Stimulated activated CD8-positive, alpha-beta memory T cell treated with anti-CD3 and anti-CD28 coated beads, Interleukin-4, amount 100 ng/mL, for 24 hours (primary cell): Measurements from ENCODE around the gene ZNF587.
"Not testable (repeated sequence)": the region's sequence is repeated elsewhere in the genome, so short reads cannot be mapped to it uniquely, and the experiment has no call there.

Experiments
- DNase-seq: peaks from one replicate; pipeline ENCODE4 v3.0.0-alpha.2; 2020; ENCODE audit warnings: low read depth

The ZNF587 gene

DNA sequence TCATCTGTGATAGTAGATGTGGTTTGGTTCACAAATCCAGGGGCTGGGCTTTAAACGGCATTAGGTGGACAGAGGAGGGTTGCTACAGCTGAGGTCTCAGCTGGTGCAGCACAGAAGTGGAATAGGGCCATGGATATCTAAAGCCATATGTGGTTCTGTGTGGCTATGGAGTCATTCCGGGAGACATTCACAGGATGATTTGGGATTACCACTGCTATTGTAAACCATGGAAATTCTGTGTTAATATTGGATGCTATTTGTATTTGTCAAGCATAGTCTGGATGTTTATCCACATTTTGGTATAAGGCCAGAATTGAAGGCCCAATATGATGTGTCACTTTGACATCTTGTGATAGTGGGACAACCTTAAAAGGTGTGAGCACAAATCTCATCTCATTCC, 26.5 kb upstream of the ZNF587 start:
- DNase-seq: not testable (repeated sequence)

GRCh38 chr19:57823608-57824007, 26.1 kb upstream of the ZNF587 start:
- not testable (repeated sequence) for DNase-seq

GRCh38 chr19:57825511-57825910, 24.1 kb upstream of the ZNF587 start:
- DNase-seq: no peak

DNA sequence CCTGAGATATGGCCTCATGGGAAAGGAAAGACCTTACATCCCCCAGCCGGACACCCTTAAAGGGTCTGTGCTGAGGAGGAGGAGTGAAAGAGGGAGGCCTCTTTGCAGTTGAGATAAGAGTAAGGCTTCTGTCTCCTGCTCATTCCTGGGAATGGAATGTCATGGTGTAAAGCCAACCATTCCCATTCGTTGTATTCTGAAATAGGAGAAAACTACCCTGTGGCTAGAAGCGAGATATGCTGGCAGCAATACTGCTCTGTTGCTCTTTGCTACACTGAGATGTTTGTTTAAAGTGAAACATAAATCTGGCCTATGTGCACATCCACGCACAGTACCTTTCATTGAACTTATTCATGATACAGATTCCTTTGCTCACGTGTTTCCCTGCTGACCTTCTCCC, 20.3 kb upstream of the ZNF587 start:
- no peak for DNase-seq

DNA sequence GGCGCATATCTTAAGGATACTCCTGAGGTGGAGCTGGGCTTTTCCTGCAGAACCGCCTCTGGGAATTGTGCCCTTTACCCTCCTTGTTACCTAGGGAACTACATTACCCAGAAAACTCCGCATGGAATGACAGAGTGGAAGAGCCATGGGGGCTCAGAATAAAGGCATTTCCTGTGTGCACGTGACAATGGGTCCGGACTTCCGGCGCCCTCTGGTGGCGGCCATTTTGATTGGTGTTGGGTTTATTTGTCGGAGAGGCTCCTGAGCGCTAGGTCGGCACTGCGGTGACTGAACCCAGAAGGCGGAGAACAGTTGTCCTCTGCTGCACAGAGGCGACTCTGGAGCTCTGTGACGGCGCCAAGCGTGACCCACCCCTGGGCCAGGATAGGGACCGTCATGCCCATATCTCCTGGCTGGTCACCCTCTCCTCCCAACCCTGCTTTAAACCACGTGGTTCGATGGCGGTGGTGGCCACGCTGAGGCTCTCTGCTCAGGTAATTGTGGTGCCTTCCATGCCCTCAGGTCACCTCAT, 19.5 kb upstream of the ZNF587 start, which contains the start of gene ZNF587B:
Gene ZNF587B (plus strand): TSS at position 229 of the 532 bp plus-strand sequence. CDS start 230 bp downstream, at position 459.
- DNase-seq: no peak

- not testable (repeated sequence) for DNase-seq
These were observed 12.7 kb upstream of the ZNF587 start for GRCh38 chr19:57836991-57837390.

DNA sequence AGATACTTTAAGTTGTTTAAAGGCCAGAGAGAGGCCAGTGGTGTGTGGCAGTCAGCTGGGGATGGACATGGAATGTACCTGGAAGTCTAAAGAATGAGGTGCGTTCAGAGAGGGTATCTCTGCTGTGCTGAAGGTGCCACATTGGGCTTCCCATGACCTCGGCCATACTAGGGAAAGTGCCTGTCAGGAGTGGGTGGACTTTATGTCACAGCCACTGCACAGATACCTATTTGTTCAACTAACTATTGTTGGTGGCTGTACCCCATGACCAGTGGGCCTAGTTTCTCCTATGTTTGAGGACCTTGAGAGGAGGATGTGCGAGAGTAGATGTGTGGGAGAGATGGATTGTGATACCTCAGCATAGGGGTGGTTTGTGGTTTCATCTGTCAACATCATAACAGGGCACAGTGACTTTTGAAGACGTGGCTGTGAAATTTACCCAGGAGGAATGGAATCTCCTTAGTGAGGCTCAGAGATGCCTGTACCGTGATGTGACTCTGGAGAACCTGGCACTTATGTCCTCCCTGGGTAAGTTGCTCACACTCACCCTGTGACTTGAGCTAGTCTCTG, 11.0 kb upstream of the ZNF587 start:
- not testable (repeated sequence) for DNase-seq

DNA sequence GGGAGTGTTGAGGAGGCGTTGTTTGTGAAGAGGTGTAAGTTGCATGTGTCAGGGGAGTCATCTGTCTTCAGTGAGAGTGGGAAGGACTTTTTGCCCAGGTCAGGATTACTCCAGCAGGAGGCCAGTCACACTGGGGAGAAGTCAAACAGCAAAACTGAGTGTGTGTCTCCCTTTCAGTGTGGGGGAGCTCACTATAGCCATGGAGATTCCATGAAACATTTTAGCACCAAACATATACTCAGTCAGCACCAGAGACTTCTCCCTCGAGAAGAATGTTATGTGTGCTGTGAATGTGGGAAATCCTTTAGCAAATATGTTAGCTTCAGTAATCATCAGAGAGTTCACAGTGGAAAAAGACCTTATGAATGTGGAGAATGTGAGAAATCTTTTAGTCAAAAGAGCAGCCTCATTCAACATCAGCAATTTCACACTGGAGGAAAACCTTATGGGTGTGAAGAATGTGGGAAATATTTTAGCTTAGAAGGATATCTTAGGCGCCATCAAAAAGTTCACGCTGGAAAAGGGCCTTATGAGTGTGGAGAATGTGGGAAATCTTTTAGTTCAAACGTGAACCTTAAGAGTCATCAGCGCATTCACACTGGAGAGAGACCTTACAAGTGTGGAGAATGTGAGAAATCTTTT, 8.4 kb upstream of the ZNF587 start:
- DNase-seq: no peak

DNA sequence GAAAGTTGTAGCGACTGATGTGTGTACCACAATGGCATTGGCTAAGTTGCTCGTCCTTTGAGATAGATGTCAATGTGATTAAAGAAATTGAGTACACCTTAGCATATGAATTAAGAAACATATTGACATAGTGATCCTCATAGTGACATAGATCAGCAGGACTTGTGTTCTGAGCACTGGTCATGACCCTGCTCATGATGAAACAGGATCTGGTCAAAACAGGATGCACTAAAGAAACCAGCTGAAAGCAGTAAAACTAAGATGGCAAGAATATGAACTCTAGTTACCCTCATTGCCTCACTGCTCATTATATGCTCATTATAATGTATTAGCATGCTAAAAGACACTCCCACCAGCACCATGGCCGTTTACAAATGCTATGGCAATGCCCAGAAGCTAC, 2.5 kb upstream of the ZNF587 start:
- DNase-seq: not testable (repeated sequence)

GRCh38 chr19:57849162-57849665, 445 bp upstream of the ZNF587 start:
- DNase-seq: not testable (repeated sequence)

GRCh38 chr19:57850553-57851017, 926 bp downstream of the ZNF587 start:
- no peak for DNase-seq

- DNase-seq: not testable (repeated sequence)
These were observed 2.3 kb downstream of the ZNF587 start for GRCh38 chr19:57851812-57852603.

- DNase-seq: not testable (repeated sequence)
These were observed 4.5 kb downstream of the ZNF587 start for GRCh38 chr19:57854117-57854516.

- not testable (repeated sequence) for DNase-seq
These were observed 12.7 kb downstream of the ZNF587 start for GRCh38 chr19:57862351-57862750.

DNA sequence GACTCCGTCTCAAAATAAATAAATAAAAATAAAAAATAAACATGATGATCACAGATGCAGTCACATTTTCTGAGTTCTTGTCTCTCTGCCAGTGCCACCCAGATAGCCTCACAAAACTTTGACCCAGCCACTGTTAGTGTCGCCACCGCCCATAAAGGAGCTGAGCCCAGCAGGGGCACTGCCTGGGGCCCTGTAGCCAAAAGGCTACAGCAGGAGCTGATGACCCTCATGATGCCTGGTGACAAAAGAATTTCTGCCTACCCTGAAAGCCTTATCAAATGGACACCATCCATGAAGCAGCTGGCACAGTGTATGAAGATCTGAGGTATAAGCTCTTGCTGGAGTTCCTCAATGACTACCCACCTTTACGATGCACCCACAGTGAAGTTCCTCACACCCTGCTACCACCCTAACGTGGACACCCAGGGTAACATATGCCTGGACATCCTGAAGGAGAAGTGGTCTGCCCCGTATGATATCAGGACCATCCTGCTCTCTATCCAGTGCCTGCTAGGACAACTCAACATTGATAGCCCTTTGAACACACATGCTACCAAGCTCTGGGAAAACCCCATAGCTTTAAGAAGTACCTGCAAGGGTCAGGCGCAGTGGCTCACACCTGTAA, 18.3 kb downstream of the ZNF587 start:
- DNase-seq: no peak

DNA sequence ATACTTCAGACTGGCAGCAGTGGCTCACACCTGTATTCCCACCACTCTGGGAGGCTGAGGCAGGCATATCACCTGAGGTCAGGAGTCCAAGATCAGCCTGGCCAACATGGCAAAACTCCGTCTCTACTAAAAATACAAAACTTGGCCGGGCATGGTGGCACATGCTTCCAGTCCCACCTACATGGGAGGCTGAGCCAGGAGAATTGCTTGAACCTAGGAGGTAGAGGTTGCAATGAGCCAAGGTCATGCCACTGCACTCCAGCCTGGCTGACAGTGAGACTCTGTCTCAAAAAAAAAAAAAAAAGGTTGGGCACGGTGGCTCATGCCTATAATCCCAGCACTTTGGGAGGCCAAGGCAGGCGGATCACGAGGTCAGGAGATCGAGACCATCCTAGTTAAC, 20.0 kb downstream of the ZNF587 start:
- DNase-seq: not testable (repeated sequence)

- DNase-seq: no peak
These were observed 20.6 kb downstream of the ZNF587 start for GRCh38 chr19:57870225-57870624.

- DNase-seq: no peak
These were observed 22.8 kb downstream of the ZNF587 start for GRCh38 chr19:57872450-57872849.

DNA sequence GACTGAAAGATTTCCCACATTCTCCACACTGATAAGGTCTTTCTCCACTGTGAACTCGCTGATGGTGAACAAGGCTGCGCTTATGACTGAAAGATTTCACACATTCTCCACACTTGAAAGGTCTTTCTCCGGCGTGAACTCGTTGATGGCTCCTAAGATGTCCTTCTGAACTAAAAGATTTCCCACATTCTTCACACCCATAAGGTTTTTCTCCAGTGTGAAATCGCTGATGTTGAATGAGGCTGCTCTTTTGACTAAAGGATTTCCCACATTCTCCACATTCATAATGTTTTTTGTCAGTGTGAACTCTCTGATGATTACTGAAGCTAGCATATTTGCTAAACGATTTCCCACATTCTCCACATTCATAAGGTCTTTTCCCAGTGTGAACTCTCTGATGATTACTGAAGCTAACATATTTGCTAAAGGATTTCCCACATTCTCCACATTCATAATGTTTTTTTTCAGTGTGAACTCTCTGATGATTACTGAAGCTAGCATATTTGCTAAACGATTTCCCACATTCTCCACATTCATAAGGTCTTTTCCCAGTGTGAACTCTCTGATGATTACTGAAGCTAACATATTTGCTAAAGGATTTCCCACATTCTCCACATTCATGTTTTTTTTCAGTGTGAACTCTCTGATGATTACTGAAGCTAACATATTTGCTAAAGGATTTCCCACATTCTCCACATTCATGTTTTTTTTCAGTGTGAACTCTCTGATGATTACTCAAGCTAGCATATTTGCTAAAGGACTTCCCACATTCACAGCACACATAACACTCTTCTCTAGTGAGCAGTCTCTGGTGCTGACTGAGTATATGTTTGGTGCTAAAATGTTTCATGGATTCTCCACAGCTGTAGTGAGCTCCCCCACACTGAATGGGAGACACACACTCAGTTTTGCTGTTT, 24.5 kb downstream of the ZNF587 start:
- not testable (repeated sequence) for DNase-seq

- no peak for DNase-seq
These were observed 36.4 kb downstream of the ZNF587 start for GRCh38 chr19:57886046-57886445.
